Lung (tissue), 12 donors: Measurements from ENCODE around the gene FAM227B. TPM values are rescaled to one million over a fixed set of nuclear protein-coding genes. Genes with fewer than 3 reads are reported as not detected.

Source experiments
- ATAC-seq: fragments of 200-7000 bp; cut with Tn5 transposase; one replicate; pipeline ENCODE4 v1.9.1; 2020; ENCODE audit warnings: moderate number of reproducible peaks; ENCODE audit not compliant: insufficient read depth, low FRiP score
- DNase-seq, 3 donors: peaks; one replicate each; pipeline ENCODE4 v3.0.0-alpha.2; 2013 to 2017
- H3K27ac ChIP-seq, 2 donors: one replicate each; pipeline ENCODE4 v1.5.1; 2013; ENCODE audit warnings: mild to moderate bottlenecking in 2 of 2, moderate library complexity in 2 of 2, control low read depth in 1 of 2, inconsistent platforms in 1 of 2, low read depth in 1 of 2, low read length in 1 of 2
- H3K27me3 ChIP-seq, 3 donors: one replicate each; pipeline ENCODE4 v1.5.1; 2013; ENCODE audit warnings: low read length in 2 of 3; ENCODE audit not compliant: control insufficient read depth in 3 of 3, insufficient read depth in 3 of 3
- H3K36me3 ChIP-seq, 4 donors: one replicate each; pipeline ENCODE4 v1.5.1; 2013; ENCODE audit warnings: low read length in 4 of 4, mild to moderate bottlenecking in 1 of 4, moderate library complexity in 1 of 4; ENCODE audit not compliant: control insufficient read depth in 4 of 4, insufficient read depth in 4 of 4
- H3K4me1 ChIP-seq, 5 donors: one replicate each; pipeline ENCODE4 v1.5.1; 2013; ENCODE audit warnings: low read length in 5 of 5, mild to moderate bottlenecking in 2 of 5, moderate library complexity in 1 of 5; ENCODE audit not compliant: control insufficient read depth in 5 of 5, insufficient read depth in 5 of 5
- H3K4me3 ChIP-seq: one replicate; pipeline ENCODE4 v1.5.1; 2013; ENCODE audit warnings: mild to moderate bottlenecking, control low read depth, moderate library complexity
- H3K9ac ChIP-seq, 2 donors: one replicate each; pipeline ENCODE4 v1.5.1; 2013; ENCODE audit warnings: low read length in 2 of 2, control low read depth in 1 of 2; ENCODE audit not compliant: insufficient read depth in 1 of 2
- H3K9me3 ChIP-seq, 4 donors: one replicate each; pipeline ENCODE4 v1.5.1; 2013; ENCODE audit warnings: low read length in 3 of 4, mild to moderate bottlenecking in 1 of 4, moderate library complexity in 1 of 4; ENCODE audit not compliant: control insufficient read depth in 4 of 4, insufficient read depth in 3 of 4
- WGBS, 2 donors: extraction: QIAGEN DNeasy Blood & Tissue Kit; methylation state at CpG; one replicate each; pipeline ENCODE4 v1.1.7; 2013; 5-methylcytosine and 5-hydroxymethylcytosine counted together
- polyA plus RNA-seq, 2 donors: library from polyadenylated mRNA; stranded (reverse); fragments of 200-250 nt; gene quantifications; one replicate each; pipeline ENCODE4 v1.2.1, GENCODE V29; 2013
- total RNA-seq, 2 donors: library from RNA; depleted of rRNA in 1 of 2; stranded (reverse); fragments of >200 nt in 1 of 2; gene quantifications; one replicate each; pipeline ENCODE4 v1.2.1, GENCODE V29; 2014 to 2021
- TF ChIP-seq, protein P1 (sequence below): IDR thresholded peaks from 2 replicates; pipeline ENCODE4 v1.5.1; 2012; ENCODE audit warnings: mild to moderate bottlenecking; ENCODE audit errors: control extremely low read depth, extremely low read depth
- donor health status: control.
- donor health status: control.
- donor health status: Bipolar disorder and iron deficiency.
- donor health status: healthy.
- donor health status: DM: yes; HTN: yes; CAD: no.

FAM227B gene
- total and polyA plus RNA-seq, 4 donors: 2.2 to 14.5 (median 4.7) TPM

DNA sequence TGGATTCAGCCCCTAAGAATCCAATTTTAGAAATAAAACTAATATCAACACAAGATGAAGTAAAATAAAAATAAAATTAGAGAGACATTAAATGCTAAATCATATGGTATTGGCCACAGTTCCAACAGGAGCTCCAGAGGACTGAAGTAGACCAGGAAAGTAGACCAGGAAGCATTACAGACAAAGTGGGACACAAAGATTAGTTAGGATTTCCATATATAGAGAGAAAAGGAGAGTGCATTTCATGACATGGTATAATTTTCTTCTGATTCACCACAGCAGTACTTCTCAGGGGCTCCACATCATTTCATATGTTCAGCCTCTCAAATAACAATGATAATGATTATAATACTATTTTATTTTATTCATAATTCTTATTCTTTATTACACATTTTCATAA is 179.3 kb downstream of the FAM227B start:
- H3K27ac ChIP-seq: no peak overlapping the region
- no peak overlapping the region for H3K9ac ChIP-seq
- H3K27me3 ChIP-seq: no peaks in the 10 kb centered on the region
- no peaks in the 10 kb centered on the region for H3K9me3 ChIP-seq
- no peak for DNase-seq
- no peak overlapping the region for H3K4me3 ChIP-seq
- TF ChIP-seq, protein P1, sequence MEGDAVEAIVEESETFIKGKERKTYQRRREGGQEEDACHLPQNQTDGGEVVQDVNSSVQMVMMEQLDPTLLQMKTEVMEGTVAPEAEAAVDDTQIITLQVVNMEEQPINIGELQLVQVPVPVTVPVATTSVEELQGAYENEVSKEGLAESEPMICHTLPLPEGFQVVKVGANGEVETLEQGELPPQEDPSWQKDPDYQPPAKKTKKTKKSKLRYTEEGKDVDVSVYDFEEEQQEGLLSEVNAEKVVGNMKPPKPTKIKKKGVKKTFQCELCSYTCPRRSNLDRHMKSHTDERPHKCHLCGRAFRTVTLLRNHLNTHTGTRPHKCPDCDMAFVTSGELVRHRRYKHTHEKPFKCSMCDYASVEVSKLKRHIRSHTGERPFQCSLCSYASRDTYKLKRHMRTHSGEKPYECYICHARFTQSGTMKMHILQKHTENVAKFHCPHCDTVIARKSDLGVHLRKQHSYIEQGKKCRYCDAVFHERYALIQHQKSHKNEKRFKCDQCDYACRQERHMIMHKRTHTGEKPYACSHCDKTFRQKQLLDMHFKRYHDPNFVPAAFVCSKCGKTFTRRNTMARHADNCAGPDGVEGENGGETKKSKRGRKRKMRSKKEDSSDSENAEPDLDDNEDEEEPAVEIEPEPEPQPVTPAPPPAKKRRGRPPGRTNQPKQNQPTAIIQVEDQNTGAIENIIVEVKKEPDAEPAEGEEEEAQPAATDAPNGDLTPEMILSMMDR: no peak
- no peak for ATAC-seq
- H3K36me3 ChIP-seq: no peaks in the 10 kb centered on the region
- peaks cover 0 to 29% (median 15%) of the 10 kb centered on the region in 5 donors for H3K4me1 ChIP-seq

DNA sequence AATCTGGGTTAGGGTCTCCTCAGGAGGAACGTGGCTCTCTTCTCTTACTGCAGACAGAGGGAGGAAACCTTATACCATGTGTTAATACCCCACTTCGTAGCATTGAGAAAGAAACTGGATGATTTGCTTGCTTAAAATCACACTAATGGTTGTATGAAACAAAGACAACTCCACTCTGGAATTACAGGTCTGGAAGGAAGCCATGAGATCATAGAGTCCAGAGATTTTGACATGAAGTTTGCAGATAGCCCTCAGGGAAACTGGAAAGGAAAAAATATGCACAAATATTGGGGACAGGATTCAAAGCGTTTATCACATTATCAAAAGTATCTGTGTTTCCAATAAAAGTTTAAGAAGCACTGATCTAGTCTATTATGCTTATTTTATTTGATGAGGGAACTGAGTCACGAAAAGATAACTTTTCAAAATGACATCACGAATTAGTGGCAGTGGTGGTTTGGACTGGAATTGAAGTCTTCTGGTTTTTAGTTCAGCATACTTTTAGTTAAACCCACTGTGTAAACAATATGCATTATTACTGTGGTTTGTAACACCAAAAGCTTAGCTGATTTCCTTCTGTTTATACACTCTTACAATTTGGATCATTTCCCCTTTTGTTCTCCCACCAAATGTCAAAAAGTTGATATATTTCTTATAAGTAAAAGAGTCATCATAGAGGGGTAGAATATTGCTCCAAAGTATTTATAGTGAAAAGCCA is 180.8 kb downstream of the FAM227B start:
- Histone ChIP-seq H3K27ac (peak overlapping the region in 1 of 2 donors; percentile 58), H3K27me3 (no peaks in the 10 kb centered on the region), H3K4me3 (no peak overlapping the region), H3K9ac (no peak overlapping the region), H3K4me1 (peaks cover 0 to 44% (median 17%) of the 10 kb centered on the region in 5 donors), H3K9me3 (no peaks in the 10 kb centered on the region), H3K36me3 (no peaks in the 10 kb centered on the region)
- TF ChIP-seq, protein P1: no peak
- WGBS, 2 donors: 37 to 55% methylated on average over 5 of the region's 5 CpGs
- DNase-seq: no peak
- no peak for ATAC-seq

DNA sequence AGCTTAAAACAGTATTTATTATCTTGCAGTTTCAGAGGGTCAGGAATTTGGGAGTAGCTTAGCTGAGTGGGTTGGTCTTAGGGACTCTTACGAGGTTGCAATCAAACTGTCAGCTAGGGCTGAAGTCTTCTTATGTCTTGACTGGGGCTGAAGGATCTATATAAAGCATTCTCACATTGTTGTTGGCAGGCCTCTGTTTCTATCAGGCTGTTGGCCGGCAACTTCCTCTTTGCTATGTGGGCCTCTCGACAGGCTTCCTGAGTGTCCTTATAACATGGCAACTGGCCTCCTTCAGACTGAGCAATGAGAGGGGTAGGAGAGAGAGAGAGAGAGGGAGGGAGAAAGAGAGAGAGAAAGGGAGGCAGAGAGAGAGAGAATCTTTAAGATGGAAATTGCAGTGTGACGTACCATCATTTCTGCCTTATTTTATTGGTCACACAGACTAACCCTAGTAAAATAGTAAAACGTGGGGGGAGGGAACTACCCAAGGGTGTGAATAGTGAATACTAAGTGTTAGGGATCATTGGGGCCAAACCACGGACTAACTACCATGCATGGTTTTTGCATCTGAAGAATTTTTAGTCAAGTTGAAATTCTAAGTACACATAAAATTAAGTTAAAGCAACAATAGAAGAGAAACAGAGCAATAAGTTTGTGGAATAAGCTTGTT is 181.5 kb downstream of the FAM227B start:
- ATAC-seq (peak; percentile 69), DNase-seq (peak; percentile 51 to 79 (median 71))
- TF ChIP-seq, protein P1: no peak
- Histone ChIP-seq H3K36me3 (no peaks in the 10 kb centered on the region), H3K9ac (peak overlapping the region in 1 of 2 donors; percentile 30), H3K27me3 (no peaks in the 10 kb centered on the region), H3K9me3 (no peaks in the 10 kb centered on the region), H3K4me3 (no peak overlapping the region), H3K27ac (peak overlapping the region in 1 of 2 donors; percentile 58), H3K4me1 (peaks cover 0 to 45% (median 17%) of the 10 kb centered on the region in 5 donors)
- WGBS, 2 donors: 16 to 31% methylated on average over 6 of the region's 6 CpGs
